ENCODE data around the gene SKAP1. TPM values are rescaled to one million over a fixed set of nuclear protein-coding genes. Genes with fewer than 3 reads are reported as not detected.

The SKAP1 gene
- total RNA-seq, 3 donors from 2014 or later: 2.2 to 3.2 (median 2.4) TPM

DNA sequence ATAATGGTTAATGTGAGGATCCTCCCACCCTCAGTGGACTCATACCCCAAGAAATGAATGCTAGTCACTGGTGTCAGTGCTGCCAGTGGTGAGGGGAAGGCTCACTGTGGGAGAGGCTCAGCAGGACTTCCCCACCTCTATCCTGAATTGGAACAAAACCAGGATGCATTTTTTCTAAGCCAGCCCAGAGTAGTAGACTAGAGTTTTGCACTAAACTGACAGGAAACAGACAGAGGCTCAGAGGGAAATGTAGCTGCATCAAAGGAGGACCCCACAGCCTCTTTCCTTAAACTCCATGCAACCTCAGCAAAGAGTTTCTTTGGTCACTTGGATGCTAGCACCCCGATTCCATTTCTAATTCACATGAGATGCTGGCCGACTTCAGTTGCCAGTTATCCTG is 10.7 kb upstream of the SKAP1 start:
- DNase-seq (no peak), ATAC-seq (no peak)
- H3K9me3 ChIP-seq: no peaks in the 10 kb centered on the region
- H3K4me3 ChIP-seq: no peak overlapping the region
- TF ChIP-seq, protein P1, sequence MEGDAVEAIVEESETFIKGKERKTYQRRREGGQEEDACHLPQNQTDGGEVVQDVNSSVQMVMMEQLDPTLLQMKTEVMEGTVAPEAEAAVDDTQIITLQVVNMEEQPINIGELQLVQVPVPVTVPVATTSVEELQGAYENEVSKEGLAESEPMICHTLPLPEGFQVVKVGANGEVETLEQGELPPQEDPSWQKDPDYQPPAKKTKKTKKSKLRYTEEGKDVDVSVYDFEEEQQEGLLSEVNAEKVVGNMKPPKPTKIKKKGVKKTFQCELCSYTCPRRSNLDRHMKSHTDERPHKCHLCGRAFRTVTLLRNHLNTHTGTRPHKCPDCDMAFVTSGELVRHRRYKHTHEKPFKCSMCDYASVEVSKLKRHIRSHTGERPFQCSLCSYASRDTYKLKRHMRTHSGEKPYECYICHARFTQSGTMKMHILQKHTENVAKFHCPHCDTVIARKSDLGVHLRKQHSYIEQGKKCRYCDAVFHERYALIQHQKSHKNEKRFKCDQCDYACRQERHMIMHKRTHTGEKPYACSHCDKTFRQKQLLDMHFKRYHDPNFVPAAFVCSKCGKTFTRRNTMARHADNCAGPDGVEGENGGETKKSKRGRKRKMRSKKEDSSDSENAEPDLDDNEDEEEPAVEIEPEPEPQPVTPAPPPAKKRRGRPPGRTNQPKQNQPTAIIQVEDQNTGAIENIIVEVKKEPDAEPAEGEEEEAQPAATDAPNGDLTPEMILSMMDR (IDR thresholded peaks at IDR 0.05): no peak
- H3K4me1 ChIP-seq (ENCODE audit: low read depth): no peaks in the 10 kb centered on the region
- intact Hi-C loops (cut with DNase I, micrococcal nuclease): no loop called here
- H3K36me3 ChIP-seq (ENCODE audit: low read depth): no peaks in the 10 kb centered on the region

DNA sequence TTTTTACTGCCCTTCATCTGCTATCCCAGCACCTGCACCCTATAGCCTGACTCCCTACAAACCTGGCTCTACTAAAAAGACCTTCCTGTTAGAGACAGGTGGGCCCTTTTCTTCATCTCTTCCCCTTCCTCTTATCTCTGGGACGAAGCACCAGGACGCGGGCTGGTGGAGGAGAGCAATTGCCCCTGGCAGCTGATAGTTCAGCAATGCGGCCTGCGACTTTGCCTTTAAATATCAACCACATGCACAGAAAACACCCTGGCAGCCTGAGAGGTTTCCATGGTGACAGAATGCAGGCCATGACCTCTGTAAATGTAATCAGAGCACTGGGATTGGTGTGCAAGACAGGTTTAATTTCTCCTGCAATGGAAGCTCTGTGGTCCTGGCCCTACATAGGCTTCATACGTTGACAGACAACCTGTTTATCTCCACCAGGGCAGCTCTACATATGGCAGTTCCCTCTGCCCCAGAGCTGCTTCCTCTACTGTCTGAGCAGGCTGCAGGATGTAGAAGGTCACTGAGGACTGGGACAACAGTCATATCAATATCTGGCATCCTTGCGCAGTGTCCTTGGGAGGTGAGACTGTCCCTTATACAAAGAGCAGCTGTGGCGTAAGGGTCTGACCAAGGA is 10.0 kb upstream of the SKAP1 start:
- H3K36me3 ChIP-seq (ENCODE audit: low read depth): no peaks in the 10 kb centered on the region
- no peak overlapping the region for H3K4me3 ChIP-seq
- DNase-seq: peak in 1 of 3 donors; percentile 46
- TF ChIP-seq, protein P1 (IDR thresholded peaks at IDR 0.05): no peak
- intact Hi-C loops (cut with DNase I, micrococcal nuclease): no loop called here
- H3K4me1 ChIP-seq (ENCODE audit: low read depth): no peaks in the 10 kb centered on the region
- no peaks in the 10 kb centered on the region for H3K9me3 ChIP-seq
- ATAC-seq: peak; percentile 54

DNA sequence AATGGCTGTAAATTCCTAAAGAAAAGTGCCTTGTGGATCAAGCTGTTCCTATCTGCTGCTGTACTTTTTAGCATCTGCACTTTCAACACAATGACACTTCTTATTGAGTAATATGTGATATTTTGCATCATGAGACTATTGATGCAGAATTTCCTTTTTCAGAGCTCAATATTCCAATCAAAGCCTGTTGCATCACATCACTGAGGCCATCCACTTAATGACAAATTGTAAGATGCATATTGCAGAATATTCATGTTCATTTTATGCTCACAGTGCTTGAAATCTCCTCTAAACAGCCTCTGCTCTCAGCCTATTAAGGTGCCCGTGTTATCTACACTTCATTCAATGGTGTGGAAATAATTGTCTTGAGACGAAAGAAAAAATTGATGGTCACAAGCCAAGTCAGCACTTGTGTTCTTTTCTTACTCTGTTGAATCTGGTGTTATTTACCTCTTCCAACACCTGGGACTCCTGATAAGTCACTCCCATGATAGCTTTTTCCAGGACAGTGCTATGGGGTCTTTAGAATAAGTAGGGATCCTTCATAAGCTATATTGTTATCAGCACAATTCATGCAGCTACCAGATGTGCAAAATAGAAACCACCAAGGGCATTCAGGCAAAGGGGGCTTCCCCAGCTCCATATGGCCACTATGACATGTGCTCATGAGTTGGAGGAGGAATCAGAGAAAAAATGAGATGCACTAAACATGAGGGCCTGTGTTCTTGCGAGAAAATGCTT is 9.3 kb upstream of the SKAP1 start:
- no peaks in the 10 kb centered on the region for H3K9me3 ChIP-seq
- ATAC-seq (no peak), DNase-seq (no peak)
- no peaks in the 10 kb centered on the region for H3K4me1 ChIP-seq (ENCODE audit: low read depth)
- H3K36me3 ChIP-seq (ENCODE audit: low read depth): no peaks in the 10 kb centered on the region
- TF ChIP-seq, protein P1 (IDR thresholded peaks at IDR 0.05): no peak
- intact Hi-C loops (cut with DNase I, micrococcal nuclease): no loop called here
- no peak overlapping the region for H3K4me3 ChIP-seq

DNA sequence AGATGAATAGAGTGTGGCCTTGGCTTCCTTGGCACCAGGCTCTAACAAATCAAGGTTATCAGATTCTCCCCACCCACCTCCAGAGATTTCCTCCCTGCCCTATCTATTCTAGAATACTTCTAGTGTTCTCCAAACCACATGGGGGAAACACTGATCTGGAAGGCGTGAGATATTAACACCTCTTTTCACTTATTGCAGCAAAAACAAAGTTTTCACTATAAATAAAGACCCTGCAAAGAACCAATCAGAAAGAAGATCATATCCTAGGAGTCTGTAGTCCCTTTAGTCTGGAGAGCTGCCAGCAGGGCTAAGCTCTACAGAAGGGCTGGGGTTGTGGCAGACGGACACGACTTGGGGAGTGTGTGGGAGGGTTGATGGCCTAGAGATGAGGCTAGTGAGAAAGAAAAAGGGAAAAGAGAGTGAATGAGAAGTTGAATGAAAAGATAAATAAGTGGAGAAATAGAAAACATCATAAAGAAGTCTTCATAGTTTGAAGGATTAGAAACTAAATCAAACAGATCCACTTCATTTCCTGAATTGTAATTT is 8.6 kb upstream of the SKAP1 start:
- no peaks in the 10 kb centered on the region for H3K9me3 ChIP-seq
- no peak overlapping the region for H3K4me3 ChIP-seq
- intact Hi-C loops (cut with DNase I, micrococcal nuclease): no loop called here
- H3K4me1 ChIP-seq (ENCODE audit: low read depth): no peaks in the 10 kb centered on the region
- ATAC-seq: no peak
- DNase-seq: no peak
- H3K36me3 ChIP-seq (ENCODE audit: low read depth): no peaks in the 10 kb centered on the region
- TF ChIP-seq, protein P1 (IDR thresholded peaks at IDR 0.05): no peak

DNA sequence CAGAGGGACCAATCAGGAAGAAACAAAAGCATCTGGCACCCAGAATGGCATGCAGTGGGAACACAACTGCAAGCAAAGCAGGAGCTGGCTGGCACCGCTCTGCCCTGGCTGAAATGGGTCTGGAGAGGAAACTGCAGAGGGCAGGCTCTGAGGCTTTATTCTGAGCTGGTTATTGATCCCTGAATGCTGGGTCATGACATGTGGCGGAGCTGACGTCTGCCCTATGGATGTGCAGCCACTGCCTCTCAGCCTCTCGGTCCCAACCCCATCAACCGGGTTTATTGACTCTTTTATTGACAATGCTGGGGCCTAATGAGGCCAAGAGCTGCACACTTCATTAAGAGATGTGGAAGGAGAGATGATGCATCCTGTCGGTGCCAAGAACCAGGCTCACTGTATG is 3.9 kb upstream of the SKAP1 start:
- ATAC-seq (no peak), DNase-seq (no peak)
- H3K4me3 ChIP-seq: no peak overlapping the region
- H3K4me1 ChIP-seq (ENCODE audit: low read depth): no peaks in the 10 kb centered on the region
- H3K9me3 ChIP-seq: no peaks in the 10 kb centered on the region
- TF ChIP-seq, protein P1 (IDR thresholded peaks at IDR 0.05): no peak
- intact Hi-C loops (cut with DNase I, micrococcal nuclease): no loop called here
- no peaks in the 10 kb centered on the region for H3K36me3 ChIP-seq (ENCODE audit: low read depth)

Data from mucosa of descending colon (tissue), 3 donors.